ENCODE results near the gene IFT122. TPM values are rescaled to one million over a fixed set of nuclear protein-coding genes. Genes with fewer than 3 reads are reported as not detected.

The IFT122 gene
- total RNA-seq, 1 donor from 2014 or later = 22.0 TPM

DNA sequence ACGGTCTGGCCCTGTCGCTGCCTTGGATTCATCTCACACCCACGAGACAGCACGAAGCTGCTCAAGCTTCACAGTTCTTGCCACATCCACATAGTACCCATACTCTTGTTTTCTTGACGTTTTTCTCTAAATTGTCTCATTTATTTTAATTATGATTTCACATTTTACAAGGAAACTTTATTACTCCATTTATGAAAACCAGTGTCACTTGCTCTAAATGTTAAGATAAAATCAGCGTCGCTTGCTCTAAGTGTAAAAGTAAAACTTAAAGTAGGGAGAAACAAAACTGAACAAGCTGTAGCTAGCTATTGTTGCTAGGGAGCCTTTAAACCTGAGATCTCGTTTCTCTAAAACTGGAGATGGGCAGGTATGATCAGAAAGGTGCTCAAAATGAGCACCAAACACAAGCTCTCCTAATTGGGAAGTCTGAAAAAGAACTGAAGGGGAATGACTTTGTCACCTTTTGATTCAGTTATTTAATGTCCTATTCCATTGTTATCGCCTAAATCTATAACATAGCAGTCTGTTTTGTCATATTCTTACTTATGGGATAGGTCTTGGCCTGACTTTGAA is 680 bp downstream of the IFT122 start:
- DNase-seq (ENCODE audit: low read depth, low spot score) = no peak

GRCh38 chr3:129441215-129441614 is 1.2 kb downstream of the IFT122 start:
- DNase-seq (ENCODE audit: low read depth, low spot score) = no peak

- DNase-seq (ENCODE audit: low read depth, low spot score) = peak; percentile 64
Measured at GRCh38 chr3:129441782-129442181, 1.8 kb downstream of the IFT122 start.

GRCh38 chr3:129442486-129442885 is 2.5 kb downstream of the IFT122 start:
- DNase-seq (ENCODE audit: low read depth, low spot score) = no peak

- no peak for DNase-seq (ENCODE audit: low read depth, low spot score)
Measured at GRCh38 chr3:129442947-129443346, 2.9 kb downstream of the IFT122 start.

DNA sequence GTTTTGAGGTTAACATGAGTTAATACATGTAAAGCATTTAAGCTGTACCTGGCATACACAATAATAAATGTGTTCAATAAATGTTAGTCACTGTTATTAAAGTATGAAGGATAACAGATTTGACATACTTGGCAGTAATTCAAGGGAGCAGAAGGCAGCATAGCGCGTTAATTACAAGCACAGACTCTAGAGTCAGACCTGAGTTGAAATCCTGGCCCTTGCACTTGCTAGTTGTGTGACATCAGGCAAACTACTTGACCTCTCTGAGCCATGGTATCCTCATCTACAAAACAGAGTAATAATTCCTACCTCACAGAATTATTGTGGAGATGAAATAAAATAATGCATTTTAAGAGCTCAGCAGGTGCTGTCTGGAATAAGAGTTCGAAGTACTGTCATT is 5.4 kb downstream of the IFT122 start:
- DNase-seq (ENCODE audit: low read depth, low spot score) = no peak

DNA sequence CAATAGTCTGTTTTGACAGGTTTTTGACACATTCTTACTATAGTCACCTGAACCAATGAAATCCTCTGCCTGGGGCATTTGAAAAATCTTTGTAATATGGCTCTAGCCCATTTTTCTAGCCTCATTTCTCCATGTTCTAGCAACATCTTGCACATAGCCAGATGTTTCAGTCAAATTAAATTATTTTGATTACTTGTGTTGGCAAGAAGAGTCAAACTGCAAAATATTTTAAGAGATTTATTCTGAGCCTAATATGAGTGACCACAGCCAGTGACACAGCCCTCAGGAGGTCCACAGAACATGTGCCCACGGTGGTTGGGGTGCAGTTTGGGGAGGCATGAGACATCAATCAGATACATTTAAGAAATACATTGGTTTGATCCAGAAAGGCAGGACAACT is 6.9 kb downstream of the IFT122 start:
- DNase-seq (ENCODE audit: low read depth, low spot score) = no peak

DNA sequence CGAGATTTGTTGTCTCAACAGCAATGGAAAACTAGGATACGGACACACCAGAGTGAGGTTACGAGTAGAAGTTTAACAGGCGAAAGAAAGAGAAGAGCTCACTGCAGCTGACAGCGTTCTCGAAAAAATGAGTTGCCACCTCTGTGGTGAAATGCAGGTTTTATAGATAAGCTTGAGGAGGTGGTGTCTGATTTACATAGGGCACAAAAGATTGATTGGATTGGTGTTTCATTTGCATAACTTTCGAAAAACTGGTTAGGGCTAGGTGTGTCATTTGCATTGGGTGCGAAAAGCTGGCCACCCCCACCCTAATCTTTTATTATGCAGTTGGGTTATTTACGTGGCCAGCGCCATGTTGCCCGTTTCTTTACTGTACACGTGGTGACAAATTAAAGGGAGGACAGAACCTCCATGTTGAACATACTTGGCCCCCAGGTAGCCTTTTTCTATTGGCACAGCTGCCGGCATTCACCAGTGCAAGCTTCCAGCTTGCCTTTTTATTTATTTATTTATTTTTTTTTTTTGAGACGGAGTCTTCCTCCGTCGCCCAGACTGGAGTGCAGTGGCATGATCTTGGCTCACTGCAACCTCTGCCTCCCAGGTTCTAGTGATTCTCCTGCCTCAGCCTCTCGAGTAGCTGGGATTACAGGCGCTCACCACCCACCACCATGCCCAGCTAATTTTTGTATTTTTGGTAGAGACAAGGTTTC is 8.3 kb downstream of the IFT122 start:
- no peak for DNase-seq (ENCODE audit: low read depth, low spot score)

DNA sequence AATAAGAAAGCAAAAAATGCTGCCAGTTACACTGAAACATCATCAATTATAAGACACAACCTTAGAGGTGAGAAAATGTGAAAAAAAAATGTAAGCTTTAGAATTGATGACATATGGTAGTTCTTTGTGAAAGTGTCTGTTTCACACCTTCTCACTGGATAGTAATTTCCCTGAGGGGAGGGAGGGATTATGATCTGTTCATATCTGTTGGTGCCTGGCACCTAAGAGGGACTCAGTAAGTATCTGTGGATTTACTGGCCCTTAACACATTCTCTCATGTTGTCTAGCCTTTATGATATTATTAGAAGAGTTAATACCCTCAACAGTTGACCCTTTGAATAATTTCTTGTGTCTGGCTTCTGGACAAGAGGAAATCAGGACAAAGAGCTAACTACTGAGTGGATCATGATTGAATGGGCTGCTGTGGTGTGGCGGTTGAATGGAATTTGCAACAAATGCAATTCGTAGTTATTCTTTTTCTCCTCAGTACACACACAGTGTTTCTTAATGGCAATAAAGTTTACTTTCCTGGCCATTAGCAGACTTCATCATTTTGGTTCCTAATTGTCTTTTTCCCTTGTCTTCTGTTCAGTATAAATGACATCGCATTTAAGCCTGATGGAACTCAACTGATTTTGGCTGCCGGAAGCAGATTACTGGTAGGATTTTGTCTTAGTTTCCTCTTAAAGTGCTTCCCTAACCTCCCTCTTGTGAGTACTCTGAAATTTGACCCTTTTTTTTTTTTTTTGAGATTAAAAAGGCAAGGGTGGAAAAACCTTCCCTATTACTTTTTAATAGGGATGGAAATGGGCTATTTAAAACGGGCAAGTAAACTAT is 9.5 kb downstream of the IFT122 start:
- no peak for DNase-seq (ENCODE audit: low read depth, low spot score)

DNA sequence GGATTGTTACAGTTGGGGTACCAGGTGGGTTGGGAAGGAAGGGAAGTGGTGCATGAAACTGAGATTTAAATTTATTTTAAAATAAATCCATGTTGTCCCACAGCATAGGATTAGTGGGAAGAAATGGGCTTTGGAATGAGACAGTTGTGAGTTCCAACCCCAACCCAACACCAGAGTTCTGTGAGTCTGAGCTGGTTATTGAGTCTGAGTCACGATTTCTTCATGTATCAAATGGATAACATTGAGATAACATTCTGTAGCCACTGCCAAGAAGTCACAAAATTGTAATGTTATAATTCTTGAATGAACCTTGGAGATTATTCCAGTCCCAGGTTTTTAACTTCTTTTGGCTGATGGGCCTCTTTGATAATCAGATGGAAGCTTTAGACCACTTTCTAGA is 13.7 kb downstream of the IFT122 start:
- DNase-seq (ENCODE audit: low read depth, low spot score) = no peak

- no peak for DNase-seq (ENCODE audit: low read depth, low spot score)
Measured at GRCh38 chr3:129460155-129460554, 20.1 kb downstream of the IFT122 start.

GRCh38 chr3:129460572-129460971 is 20.5 kb downstream of the IFT122 start:
- DNase-seq (ENCODE audit: low read depth, low spot score) = no peak

GRCh38 chr3:129461022-129461421 is 21.0 kb downstream of the IFT122 start:
- DNase-seq (ENCODE audit: low read depth, low spot score) = no peak

GRCh38 chr3:129461461-129462146 is 21.6 kb downstream of the IFT122 start:
- no peak for DNase-seq (ENCODE audit: low read depth, low spot score)

DNA sequence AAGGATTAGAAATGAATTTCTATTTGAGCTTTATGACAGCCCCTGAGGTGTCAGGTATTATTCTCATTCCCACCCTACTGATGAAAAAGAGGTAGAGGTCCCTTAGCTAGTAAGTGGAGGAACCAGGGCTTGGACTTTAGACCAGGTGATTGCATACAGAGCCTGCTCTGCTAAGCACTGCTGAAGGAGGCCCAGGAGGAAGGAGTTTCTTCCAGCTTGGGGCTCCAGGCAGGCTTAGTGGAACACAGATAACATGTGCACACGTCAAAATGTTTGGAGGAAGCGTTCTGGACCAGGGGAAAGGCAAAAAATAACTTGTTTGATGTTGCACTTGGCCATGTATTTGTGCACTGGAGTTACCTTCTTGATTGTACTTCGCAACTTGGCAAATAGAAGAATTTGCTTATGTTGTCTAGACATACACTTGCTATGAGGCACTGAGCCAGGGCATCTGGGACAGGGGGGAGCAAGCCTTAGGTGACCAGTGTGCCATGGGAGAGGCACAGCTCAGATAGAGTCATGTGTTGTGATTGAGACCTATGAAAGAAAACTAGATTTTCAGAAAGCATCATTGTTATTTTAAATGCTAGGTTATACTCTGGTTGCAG is 22.4 kb downstream of the IFT122 start:
- no peak for DNase-seq (ENCODE audit: low read depth, low spot score)

GRCh38 chr3:129463094-129463493 is 23.1 kb downstream of the IFT122 start:
- DNase-seq (ENCODE audit: low read depth, low spot score) = no peak

DNA sequence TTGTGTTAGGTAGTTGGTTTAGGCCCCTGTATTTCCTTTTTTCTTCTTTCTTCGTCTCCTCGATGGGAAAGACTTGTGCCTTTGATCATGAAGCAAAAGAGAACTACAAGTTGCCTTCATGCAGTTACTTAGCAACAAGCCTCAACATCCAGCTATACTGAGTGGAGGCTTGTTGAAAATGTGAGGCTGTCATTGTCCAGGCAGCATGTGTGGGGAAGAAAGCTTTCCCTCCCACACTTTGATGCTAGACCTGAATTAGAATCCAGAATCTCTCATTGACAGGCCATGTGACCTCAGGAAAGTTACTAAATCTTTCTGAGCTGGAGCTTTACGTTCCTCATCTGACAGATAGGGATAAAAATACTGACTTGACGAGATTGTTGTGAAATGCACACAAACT is 23.7 kb downstream of the IFT122 start:
- no peak for DNase-seq (ENCODE audit: low read depth, low spot score)

- DNase-seq (ENCODE audit: low read depth, low spot score) = no peak
Measured at GRCh38 chr3:129467932-129468331, 27.9 kb downstream of the IFT122 start.

- no peak for DNase-seq (ENCODE audit: low read depth, low spot score)
Measured at GRCh38 chr3:129469026-129469425, 29.0 kb downstream of the IFT122 start.

GRCh38 chr3:129470861-129471260 is 30.8 kb downstream of the IFT122 start:
- no peak for DNase-seq (ENCODE audit: low read depth, low spot score)

DNA sequence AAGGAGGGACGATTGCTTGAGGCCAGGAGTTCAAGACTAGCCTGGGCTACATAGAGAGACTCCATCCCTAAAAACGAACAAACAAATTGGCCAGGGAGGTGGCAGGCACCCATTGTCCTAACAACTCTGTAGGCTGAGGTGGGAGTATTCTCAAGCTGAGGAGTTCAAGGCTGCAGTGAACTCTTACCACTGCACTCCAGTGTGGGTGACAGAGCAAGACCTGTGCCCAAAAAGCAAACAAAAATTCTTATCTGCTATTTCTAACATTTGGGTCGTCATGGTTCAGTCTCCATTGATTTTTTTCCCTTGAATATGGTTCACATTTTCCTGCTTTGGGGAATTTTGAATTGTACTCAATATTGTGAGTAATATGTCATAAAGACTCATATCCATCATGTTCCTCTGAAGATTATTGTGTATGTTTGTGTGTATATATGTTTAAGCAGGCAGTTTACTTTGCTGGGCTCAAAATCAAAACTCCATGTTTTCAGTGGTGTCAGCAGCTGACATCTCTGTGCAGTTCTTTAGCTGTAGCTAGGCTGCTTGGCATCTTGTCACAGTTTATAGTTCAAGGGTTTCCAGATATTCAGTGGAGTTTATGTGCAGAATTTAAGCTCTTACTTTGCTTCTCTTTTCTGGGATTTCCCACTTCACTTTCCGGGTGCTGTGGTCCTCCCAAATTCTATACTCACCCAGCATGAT is 33.2 kb downstream of the IFT122 start:
- DNase-seq (ENCODE audit: low read depth, low spot score) = no peak

All from pulmonary artery endothelial cell (primary cell).